OCI-LY7 (cell line): ENCODE data around the gene INSYN2B.

Experiments used
- EZH2phosphoT487 ChIP-seq: fragments of 200-600 bp; sonication (generic); IDR thresholded peaks from 2 replicates; pipeline ENCODE4 v1.6.1; 2018; ENCODE audit warnings: low read depth, borderline replicate concordance, mild to moderate bottlenecking, mixed run types, antibody characterized with exemption, low read length, moderate library complexity, mixed read lengths
- TF ChIP-seq, protein P1 (sequence below): fragments of 200-600 bp; sonication (generic); conservative IDR thresholded peaks from 2 replicates; pipeline ENCODE4 v1.5.1; 2014; ENCODE audit warnings: mild to moderate bottlenecking, antibody characterized with exemption, low read length, moderate library complexity, mixed read lengths

DNA sequence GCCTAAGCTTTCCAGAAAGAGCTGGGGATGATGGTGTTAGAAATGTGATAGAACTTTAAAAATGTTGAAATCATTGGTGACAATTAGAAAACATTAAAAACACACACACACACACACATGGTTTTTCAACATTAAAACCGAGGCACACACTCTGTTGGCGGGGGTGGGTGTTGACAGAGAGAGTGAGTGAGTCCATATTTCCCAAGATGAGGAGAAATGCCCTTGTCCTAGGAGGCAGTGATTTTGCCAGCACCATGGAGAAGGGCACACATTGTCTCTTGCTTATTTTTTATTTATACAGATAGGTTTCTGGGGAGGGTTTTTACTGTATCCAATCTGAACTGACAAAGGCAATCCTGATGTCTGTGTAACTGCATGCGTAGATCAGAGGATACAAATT is 152.5 kb downstream of the INSYN2B start:
- TF ChIP-seq, protein P1, sequence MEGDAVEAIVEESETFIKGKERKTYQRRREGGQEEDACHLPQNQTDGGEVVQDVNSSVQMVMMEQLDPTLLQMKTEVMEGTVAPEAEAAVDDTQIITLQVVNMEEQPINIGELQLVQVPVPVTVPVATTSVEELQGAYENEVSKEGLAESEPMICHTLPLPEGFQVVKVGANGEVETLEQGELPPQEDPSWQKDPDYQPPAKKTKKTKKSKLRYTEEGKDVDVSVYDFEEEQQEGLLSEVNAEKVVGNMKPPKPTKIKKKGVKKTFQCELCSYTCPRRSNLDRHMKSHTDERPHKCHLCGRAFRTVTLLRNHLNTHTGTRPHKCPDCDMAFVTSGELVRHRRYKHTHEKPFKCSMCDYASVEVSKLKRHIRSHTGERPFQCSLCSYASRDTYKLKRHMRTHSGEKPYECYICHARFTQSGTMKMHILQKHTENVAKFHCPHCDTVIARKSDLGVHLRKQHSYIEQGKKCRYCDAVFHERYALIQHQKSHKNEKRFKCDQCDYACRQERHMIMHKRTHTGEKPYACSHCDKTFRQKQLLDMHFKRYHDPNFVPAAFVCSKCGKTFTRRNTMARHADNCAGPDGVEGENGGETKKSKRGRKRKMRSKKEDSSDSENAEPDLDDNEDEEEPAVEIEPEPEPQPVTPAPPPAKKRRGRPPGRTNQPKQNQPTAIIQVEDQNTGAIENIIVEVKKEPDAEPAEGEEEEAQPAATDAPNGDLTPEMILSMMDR: no peak
- no peak for TF ChIP-seq EZH2phosphoT487
